KMS-11 (cell line): ENCODE results near the gene DHRS3.
A peak's percentile ranks its signal among the peaks of the same experiment; 100 is the strongest.

Experiments used
- H2AFZ ChIP-seq: fragments of 200-600 bp; sonication (generic); 2 replicates; pipeline ENCODE4 v1.6.1; 2016; ENCODE audit warnings: antibody characterized with exemption, mixed run types, low read depth
- H3K27ac ChIP-seq: fragments of 200-600 bp; sonication (generic); 2 replicates; pipeline ENCODE4 v1.6.1; 2016; ENCODE audit warnings: mild to moderate bottlenecking, mixed run types
- H3K27me3 ChIP-seq: fragments of 200-600 bp; sonication (generic); 2 replicates; pipeline ENCODE4 v1.6.1; 2017; ENCODE audit warnings: mild to moderate bottlenecking, low read depth, mixed run types, moderate library complexity; ENCODE audit not compliant: insufficient read depth
- H3K36me3 ChIP-seq: fragments of 200-600 bp; sonication (generic); 2 replicates; pipeline ENCODE4 v1.6.1; 2017; ENCODE audit warnings: mild to moderate bottlenecking, mixed run types; ENCODE audit not compliant: insufficient read depth
- H3K4me1 ChIP-seq: fragments of 200-600 bp; sonication (generic); 2 replicates; pipeline ENCODE4 v1.6.1; 2016; ENCODE audit warnings: mild to moderate bottlenecking, low read depth, mixed run types; ENCODE audit not compliant: poor library complexity, severe bottlenecking
- H3K4me2 ChIP-seq: fragments of 200-600 bp; sonication (generic); 2 replicates; pipeline ENCODE4 v1.7.0; 2016; ENCODE audit warnings: mild to moderate bottlenecking, mixed run types
- H3K4me3 ChIP-seq: fragments of 200-600 bp; sonication (generic); IDR thresholded peaks from 2 replicates; pipeline ENCODE4 v1.6.1; 2017; ENCODE audit warnings: low read depth, low read length, mixed read lengths; ENCODE audit not compliant: insufficient read depth
- H3K79me2 ChIP-seq: fragments of 200-600 bp; sonication (generic); 2 replicates; pipeline ENCODE4 v1.6.1; 2016; ENCODE audit warnings: low read depth, mixed run types; ENCODE audit not compliant: insufficient read depth
- H3K9ac ChIP-seq: fragments of 200-600 bp; sonication (generic); 2 replicates; pipeline ENCODE4 v1.6.1; 2016; ENCODE audit warnings: mild to moderate bottlenecking, mixed run types
- H4K20me1 ChIP-seq: fragments of 200-600 bp; sonication (generic); 2 replicates; pipeline ENCODE4 v1.6.1; 2016; ENCODE audit warnings: mild to moderate bottlenecking, mixed run types; ENCODE audit not compliant: insufficient read depth
- TF ChIP-seq, protein P1 (sequence below): fragments of 200-600 bp; sonication (generic); conservative IDR thresholded peaks from 2 replicates; pipeline ENCODE4 v1.6.1; 2017; ENCODE audit warnings: low read depth, mild to moderate bottlenecking, antibody characterized with exemption, low read length, moderate library complexity, mixed read lengths

DHRS3 gene, protein sequence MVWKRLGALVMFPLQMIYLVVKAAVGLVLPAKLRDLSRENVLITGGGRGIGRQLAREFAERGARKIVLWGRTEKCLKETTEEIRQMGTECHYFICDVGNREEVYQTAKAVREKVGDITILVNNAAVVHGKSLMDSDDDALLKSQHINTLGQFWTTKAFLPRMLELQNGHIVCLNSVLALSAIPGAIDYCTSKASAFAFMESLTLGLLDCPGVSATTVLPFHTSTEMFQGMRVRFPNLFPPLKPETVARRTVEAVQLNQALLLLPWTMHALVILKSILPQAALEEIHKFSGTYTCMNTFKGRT

DNA sequence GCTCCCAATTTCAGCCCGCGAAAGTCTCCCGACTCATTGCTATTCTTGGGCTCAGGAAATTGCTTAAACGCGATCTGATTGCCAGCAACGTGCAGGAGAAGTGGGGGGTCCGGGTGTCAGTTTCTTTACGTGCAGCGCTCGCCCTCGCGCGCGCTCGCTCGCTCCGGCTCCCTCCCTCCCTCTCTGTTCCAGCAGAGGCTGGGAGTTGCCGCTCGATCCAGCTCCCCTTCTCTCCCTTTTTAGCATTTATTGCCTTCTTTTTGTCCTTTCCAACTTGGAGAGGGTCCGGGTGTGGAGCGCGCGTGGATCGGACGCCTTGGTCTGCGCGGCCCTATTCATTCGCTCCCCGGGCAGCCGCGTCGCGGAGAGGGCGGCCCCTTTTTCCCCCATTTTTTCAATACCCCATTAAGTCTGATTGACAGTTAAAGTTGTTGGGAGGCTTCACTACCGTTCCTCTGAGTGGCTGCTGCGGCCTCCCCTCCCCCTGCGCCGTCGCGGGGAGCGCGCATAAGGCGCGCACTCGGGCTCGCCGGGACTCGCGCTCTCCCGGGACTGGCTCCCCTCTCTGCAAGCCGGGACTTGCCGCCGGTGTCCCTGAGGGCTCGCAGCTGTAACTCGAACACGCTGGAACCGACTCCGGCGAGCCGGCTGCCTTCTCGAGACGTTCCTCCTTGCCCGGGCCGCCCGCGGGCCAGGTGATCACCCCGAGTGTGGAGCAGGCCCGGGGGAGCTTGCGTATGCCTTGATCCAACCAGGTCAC is at the start of gene DHRS3:
DHRS3 (minus strand) TSS at position 310 of the 760 bp plus-strand sequence. CDS start 862 bp downstream, outside the sequence.
- Histone ChIP-seq H3K27me3 (peaks cover 17% of the 10 kb centered on the region), H3K4me2 (peak within 1 kb of the TSS; percentile 38; the same call in 1 of the 2 replicates), H3K4me3 (no peak within 1 kb of the TSS), H4K20me1 (no peaks in the 10 kb centered on the region), H3K27ac (no peak within 1 kb of the TSS), H3K9ac (no peak within 1 kb of the TSS), H3K36me3 (no peaks in the 10 kb centered on the region), H2AFZ (peak within 1 kb of the TSS; percentile 54; the same call in 1 of the 2 replicates), H3K79me2 (no peaks in the 10 kb centered on the region), H3K4me1 (peaks cover 18% of the 10 kb centered on the region)
- TF ChIP-seq, protein P1, sequence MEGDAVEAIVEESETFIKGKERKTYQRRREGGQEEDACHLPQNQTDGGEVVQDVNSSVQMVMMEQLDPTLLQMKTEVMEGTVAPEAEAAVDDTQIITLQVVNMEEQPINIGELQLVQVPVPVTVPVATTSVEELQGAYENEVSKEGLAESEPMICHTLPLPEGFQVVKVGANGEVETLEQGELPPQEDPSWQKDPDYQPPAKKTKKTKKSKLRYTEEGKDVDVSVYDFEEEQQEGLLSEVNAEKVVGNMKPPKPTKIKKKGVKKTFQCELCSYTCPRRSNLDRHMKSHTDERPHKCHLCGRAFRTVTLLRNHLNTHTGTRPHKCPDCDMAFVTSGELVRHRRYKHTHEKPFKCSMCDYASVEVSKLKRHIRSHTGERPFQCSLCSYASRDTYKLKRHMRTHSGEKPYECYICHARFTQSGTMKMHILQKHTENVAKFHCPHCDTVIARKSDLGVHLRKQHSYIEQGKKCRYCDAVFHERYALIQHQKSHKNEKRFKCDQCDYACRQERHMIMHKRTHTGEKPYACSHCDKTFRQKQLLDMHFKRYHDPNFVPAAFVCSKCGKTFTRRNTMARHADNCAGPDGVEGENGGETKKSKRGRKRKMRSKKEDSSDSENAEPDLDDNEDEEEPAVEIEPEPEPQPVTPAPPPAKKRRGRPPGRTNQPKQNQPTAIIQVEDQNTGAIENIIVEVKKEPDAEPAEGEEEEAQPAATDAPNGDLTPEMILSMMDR, result no peak

DNA sequence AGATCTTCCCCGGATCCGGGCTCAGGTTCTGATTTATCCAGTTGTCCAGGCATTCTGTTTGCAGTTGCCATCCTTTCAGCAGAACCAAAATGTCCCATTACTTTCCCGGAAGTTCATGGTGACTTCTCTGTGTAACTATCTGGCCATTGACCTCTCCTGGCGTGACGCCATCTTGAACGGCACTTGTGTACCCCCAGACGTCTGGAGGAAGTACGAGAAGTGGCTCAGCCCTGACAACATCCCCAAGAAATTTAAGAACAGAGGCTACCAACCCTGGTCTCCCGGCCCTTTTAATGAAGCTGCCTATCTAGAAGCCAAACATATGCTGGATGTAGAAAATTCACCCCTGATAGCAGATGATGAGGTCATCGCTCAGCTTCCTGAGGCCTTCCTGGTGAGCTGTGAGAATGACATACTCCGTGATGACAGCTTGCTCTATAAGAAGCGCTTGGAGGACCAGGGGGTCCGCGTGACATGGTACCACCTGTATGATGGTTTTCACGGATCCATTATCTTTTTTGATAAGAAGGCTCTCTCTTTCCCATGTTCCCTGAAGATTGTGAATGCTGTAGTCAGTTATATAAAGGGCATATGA is 48.2 kb upstream of the DHRS3 start:
- TF ChIP-seq, protein P1, result no peak
- Histone ChIP-seq H3K79me2 (no peaks in the 10 kb centered on the region), H3K27ac (no peak overlapping the region), H3K4me1 (no peaks in the 10 kb centered on the region), H2AFZ (no peak overlapping the region), H4K20me1 (no peaks in the 10 kb centered on the region), H3K27me3 (no peaks in the 10 kb centered on the region), H3K4me2 (no peak overlapping the region), H3K9ac (no peak overlapping the region), H3K4me3 (no peak overlapping the region), H3K36me3 (no peaks in the 10 kb centered on the region)

DNA sequence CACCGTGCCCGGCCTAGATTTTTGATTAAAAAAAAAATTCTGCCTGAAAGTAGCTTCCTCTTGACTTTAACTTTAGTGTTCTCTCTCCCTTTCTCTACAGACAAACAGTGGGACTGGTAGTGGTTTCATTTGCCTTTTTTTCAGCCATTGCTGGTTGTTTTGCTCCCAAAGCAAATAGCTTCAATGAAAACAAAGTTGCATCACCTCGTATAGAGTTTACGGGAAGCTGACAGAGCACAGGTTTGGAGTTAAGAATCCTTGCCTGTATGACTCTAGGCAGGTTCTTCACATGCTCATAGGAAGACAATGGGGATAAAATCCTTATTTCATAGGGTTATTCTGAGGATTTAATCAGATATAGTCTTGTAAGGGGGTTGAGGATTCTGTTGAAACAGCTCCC is 47.5 kb upstream of the DHRS3 start:
- Histone ChIP-seq H3K9ac (no peak overlapping the region), H3K27me3 (no peaks in the 10 kb centered on the region), H4K20me1 (no peaks in the 10 kb centered on the region), H3K4me2 (no peak overlapping the region), H3K36me3 (no peaks in the 10 kb centered on the region), H3K4me3 (no peak overlapping the region), H3K4me1 (no peaks in the 10 kb centered on the region), H3K79me2 (no peaks in the 10 kb centered on the region), H2AFZ (no peak overlapping the region), H3K27ac (no peak overlapping the region)
- TF ChIP-seq, protein P1, result no peak

DNA sequence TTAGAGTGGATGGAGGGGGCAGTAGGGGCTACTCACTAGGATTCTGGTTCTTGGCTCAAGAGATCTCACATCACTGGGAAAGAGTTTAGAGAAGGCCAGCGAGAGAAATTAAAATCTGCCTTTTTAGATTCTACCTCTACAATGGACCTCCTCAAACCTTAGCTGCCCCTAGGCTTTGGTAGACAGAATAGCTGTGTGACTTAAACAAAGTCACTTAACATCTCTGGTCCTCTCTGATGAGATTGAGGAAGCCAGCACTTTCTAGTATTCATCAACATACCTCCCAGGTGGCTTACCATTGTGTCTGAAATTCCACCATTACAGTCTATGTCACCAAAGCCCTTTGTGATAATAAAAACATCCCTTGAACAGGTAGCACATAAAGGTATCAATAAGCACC is 44.5 kb upstream of the DHRS3 start:
- Histone ChIP-seq H3K4me2 (no peak overlapping the region), H3K9ac (no peak overlapping the region), H3K27me3 (no peaks in the 10 kb centered on the region), H3K27ac (no peak overlapping the region), H2AFZ (no peak overlapping the region), H3K4me3 (no peak overlapping the region), H3K4me1 (no peaks in the 10 kb centered on the region), H3K36me3 (no peaks in the 10 kb centered on the region), H4K20me1 (no peaks in the 10 kb centered on the region), H3K79me2 (no peaks in the 10 kb centered on the region)
- TF ChIP-seq, protein P1, result no peak
